Urothelium cell line (cell line): ENCODE measurements around the gene MMP19.
"Not testable (repeated sequence)": the region's sequence is repeated elsewhere in the genome, so short reads cannot be mapped to it uniquely, and the experiment has no call there.

Experiments used
- DNase-seq: peaks from one replicate; pipeline ENCODE4 v3.0.0; 2011; ENCODE audit warnings: low spot score, mixed read lengths
- FAIRE-seq: peaks from 2 replicates; lab custom pipeline; 2011; peaks lifted over from hg19 to GRCh38; lab: Jason Lieb, UNC

The MMP19 gene, protein sequence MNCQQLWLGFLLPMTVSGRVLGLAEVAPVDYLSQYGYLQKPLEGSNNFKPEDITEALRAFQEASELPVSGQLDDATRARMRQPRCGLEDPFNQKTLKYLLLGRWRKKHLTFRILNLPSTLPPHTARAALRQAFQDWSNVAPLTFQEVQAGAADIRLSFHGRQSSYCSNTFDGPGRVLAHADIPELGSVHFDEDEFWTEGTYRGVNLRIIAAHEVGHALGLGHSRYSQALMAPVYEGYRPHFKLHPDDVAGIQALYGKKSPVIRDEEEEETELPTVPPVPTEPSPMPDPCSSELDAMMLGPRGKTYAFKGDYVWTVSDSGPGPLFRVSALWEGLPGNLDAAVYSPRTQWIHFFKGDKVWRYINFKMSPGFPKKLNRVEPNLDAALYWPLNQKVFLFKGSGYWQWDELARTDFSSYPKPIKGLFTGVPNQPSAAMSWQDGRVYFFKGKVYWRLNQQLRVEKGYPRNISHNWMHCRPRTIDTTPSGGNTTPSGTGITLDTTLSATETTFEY

GRCh38 chr12:55842681-55843429, at the start of gene MMP19:
TSS of gene MMP19 (minus strand) at chr12:55842936. CDS start at chr12:55842830, 106 bp downstream.
- FAIRE-seq (no peak), DNase-seq (peak; percentile 72)

DNA sequence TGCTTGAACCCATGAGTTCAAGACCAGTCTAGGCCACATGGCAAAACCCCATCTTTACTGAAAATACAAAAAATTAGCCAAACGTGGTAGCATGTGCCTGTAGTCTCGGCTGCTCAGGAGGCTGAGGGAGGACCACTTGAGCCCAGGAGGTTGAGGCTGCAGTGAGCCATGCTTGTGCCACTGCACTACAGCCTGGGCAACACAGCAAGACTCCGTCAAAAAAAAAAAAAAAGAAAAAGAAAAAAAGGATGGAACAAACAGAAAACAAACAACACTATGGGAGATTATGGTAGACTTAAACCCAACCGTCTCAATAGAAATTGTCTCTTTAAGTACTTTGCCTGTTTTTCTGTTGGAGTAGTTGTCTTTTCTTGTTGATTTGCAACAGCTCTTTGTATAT, 48.6 kb upstream of the MMP19 start:
- FAIRE-seq (no peak), DNase-seq (no peak)

GRCh38 chr12:55885113-55885512, 42.4 kb upstream of the MMP19 start:
- FAIRE-seq (no peak), DNase-seq (no peak)

- no peak for DNase-seq
These were observed 35.1 kb upstream of the MMP19 start for GRCh38 chr12:55877824-55878223.

GRCh38 chr12:55875704-55876467, 33.1 kb upstream of the MMP19 start:
- no peak for FAIRE-seq

More at GRCh38 chr12:55877824-55878223, 35.1 kb upstream of the MMP19 start:
- FAIRE-seq, result no peak

DNA sequence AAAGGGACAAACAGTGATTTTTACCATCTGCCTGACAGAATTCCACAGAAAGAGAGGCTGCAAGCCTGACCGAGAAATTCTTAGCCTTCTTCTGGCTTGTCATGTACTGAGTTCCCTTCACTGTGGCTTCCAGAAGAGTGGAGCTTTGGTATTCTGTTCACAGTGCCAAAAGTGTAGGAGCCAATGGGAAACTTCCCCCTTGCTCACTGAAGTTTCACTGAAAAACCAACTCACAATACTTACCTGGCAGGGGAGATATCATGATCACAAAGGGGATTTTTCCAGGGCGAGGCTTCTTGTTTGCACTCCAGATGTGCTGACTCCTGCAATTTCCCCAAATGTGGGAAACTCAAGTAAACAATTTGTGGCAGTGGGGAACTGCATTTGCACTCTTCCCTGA, 31.7 kb upstream of the MMP19 start:
- no peak for FAIRE-seq
- DNase-seq, result no peak

More at GRCh38 chr12:55875704-55876467, 33.1 kb upstream of the MMP19 start:
- DNase-seq, result no peak

DNA sequence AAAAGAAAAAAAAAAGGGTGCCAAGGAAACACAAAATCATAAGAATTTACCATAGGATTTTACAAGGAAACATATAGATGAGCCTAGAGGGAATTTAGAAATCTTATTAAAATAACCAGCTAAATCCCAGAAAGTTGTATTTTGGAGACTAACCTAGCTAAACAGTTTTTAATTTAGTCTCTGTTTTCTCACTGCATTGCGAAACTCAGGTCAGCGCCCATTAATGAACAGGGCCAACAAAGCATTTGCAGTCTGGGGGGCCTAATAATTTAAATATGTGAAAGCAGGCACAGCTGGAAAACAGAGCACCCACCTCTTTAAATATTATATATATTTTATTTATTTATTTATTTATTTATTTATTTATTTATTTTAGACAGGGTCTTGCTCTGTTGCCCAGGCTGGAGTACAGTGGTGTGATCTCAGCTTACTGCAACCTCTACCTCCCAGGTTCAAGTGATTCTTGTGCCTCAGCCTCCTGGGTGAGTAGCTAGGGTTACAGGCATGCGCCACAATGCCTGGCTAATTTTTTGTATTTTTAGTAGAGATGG, 23.8 kb upstream of the MMP19 start:
- FAIRE-seq, result not testable (repeated sequence)

GRCh38 chr12:55865327-55865726, 22.6 kb upstream of the MMP19 start:
- FAIRE-seq (no peak), DNase-seq (no peak)

More for the DNA sequence above, 23.8 kb upstream of the MMP19 start:
- not testable (repeated sequence) for DNase-seq

GRCh38 chr12:55862931-55863330, 20.2 kb upstream of the MMP19 start:
- not testable (repeated sequence) for FAIRE-seq

DNA sequence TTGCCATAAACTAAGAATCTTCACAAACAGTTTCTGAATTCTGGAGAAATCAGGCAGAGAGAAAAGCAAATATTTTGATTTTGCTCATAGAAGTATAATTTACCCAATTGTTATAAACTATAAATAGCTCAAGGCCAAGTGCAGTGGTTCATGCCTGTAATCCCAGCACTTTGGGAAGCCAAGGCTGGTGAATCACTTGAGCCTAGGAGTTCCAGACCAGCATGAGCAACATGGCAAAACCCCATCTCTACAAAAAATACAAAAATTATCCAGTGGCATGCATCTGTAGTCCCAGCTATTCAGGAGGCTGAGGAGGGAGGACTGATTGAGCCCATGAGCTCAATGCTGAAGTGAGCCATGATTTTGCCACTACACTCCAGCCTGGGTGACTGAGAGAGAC, 19.6 kb upstream of the MMP19 start:
- DNase-seq (no peak), FAIRE-seq (no peak)

More at GRCh38 chr12:55862931-55863330, 20.2 kb upstream of the MMP19 start:
- DNase-seq, result not testable (repeated sequence)

- FAIRE-seq (no peak), DNase-seq (no peak)
These were observed 19.1 kb upstream of the MMP19 start for GRCh38 chr12:55861871-55862270.

GRCh38 chr12:55861396-55861795, 18.7 kb upstream of the MMP19 start:
- FAIRE-seq, result no peak

GRCh38 chr12:55852740-55853139, 10.0 kb upstream of the MMP19 start:
- DNase-seq (no peak), FAIRE-seq (no peak)

More at GRCh38 chr12:55861396-55861795, 18.7 kb upstream of the MMP19 start:
- no peak for DNase-seq

- no peak for FAIRE-seq
These were observed 8.2 kb upstream of the MMP19 start for GRCh38 chr12:55850893-55851292.

DNA sequence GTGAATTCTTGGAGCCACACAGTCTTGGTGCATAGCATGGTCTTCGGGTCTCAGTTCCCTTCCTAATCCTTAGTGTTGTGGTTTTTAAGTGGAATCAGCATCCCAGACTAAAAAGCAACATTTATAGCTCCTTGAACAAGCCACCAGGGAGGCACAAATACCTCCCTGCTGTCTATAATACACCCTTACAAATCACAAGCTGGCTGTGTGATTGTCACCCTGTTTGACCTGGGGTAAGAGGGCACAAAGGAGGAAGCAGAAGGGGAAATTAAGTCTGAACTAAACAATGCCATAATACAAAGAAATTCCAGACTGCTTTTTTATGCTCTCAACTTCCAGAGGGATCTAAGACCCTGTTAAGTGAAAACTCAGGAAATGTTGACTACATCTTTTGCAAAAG, 7.7 kb upstream of the MMP19 start:
- DNase-seq (no peak), FAIRE-seq (no peak)

More at GRCh38 chr12:55850893-55851292, 8.2 kb upstream of the MMP19 start:
- DNase-seq, result no peak

- no peak for DNase-seq
- no peak for FAIRE-seq
These were observed 7.0 kb upstream of the MMP19 start for GRCh38 chr12:55849616-55850343.

DNA sequence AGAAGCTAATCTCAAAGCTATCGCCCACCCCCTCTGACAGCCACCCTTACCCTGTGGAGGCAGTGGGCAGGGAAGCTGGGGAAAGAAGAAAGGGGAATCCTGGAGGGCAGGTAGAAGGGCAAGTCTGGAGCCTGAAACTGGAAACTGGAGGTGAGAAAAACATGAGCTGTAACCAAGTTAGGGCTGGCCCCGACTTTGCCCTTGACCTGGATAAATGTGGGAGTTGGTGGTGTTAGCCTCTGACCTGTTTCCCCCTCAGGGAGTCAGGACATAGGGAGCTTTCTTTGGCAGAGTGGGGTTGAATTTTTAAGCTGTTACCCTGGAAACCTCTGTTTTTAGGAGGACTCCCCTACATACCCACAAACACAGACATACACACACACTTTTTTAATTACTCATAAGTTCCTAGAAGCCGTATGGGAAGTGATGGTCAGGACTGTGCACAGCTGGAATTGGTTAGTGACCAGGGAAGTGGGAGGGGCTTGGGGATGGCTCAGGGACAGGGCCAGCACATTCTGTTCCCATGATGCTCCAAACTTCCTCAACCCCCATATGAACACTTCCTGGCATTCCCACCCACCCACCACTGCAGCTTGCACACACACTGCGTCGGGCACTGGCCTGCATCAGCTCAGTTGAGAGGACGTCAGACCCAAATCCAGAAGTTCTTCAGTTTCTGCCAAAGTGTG, 5.0 kb upstream of the MMP19 start:
- FAIRE-seq (no peak), DNase-seq (peak; percentile 71)

DNA sequence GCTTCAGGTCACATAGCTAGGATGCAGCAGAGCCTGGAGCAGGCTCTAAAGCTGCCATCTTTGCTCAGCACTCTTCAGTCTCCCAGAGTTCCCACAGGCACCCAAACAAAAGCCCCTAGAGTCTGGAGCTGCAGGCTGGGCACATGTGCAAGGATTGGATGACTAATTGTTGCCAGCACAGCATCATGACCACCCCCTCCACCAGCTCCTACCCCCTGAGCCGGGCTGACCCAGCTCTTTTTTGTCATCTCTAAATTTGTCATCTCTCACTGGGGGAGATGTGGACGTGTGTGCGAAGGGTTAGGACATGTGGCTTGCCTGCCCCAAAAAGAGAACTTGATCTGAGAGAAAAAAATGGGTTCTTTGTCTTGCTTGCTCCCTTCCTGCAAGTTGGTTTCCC, 4.3 kb upstream of the MMP19 start:
- DNase-seq (peak; percentile 48), FAIRE-seq (no peak)

DNA sequence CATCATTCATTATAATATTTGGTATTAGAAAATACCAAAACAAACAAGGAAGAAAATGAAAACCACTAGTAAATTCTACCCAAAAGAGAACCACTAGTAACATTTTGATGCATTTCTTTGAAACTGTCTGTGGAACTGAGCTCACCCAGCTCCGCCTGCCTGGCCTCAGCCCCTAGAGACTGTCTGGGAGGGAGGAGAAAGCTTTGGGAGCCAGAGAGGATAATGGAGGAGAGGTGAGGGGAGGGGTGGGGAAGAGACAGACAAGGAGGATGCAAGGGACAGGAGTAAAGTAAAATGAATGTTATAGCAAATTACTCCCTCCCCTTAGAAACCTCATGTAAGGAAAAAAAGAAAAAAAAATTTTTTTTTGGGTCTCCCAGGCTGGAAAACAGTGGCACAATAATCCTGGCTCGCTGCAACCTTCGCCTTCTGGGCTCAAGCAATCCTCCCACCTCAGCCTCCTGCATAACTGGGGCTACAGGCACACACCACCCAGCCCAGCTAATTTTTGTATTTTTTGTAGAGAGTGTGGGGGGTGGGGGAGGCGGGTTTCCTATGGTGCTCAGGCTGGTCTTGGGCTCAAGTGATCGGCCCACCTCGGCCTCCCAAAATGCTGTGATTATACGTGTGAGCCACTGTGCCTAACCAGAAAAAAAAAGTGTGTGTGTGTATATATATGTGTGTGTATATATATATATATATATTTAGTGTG, 3.2 kb upstream of the MMP19 start:
- DNase-seq, result no peak
- no peak for FAIRE-seq
